ENCODE data around the gene TMEM117.
A peak's percentile ranks its signal among the peaks of the same experiment; 100 is the strongest.
"Not testable (repeated sequence)": the region's sequence is repeated elsewhere in the genome, so short reads cannot be mapped to it uniquely, and the experiment has no call there.

TMEM117 gene

GRCh38 chr12:44031472-44032185, 195.7 kb downstream of the TMEM117 start:
- no peak for DNase-seq

- no peak for DNase-seq
Measured at GRCh38 chr12:44034906-44035305, 199.0 kb downstream of the TMEM117 start.

- DNase-seq = no peak
Measured at GRCh38 chr12:44036875-44037443, 201.1 kb downstream of the TMEM117 start.

GRCh38 chr12:44038411-44038810, 202.5 kb downstream of the TMEM117 start:
- DNase-seq = no peak

- DNase-seq = not testable (repeated sequence)
Measured at GRCh38 chr12:44044491-44044890, 208.6 kb downstream of the TMEM117 start.

GRCh38 chr12:44046732-44047417, 211.0 kb downstream of the TMEM117 start:
- DNase-seq = no peak

GRCh38 chr12:44052554-44052953, 216.7 kb downstream of the TMEM117 start:
- no peak for DNase-seq

GRCh38 chr12:44053549-44054127, 217.8 kb downstream of the TMEM117 start:
- DNase-seq = peak; percentile 10

GRCh38 chr12:44054281-44054680, 218.4 kb downstream of the TMEM117 start:
- no peak for DNase-seq

- no peak for DNase-seq
Measured at GRCh38 chr12:44058366-44058765, 222.5 kb downstream of the TMEM117 start.

- no peak for DNase-seq
Measured at GRCh38 chr12:44059476-44059875, 223.6 kb downstream of the TMEM117 start.

- DNase-seq = no peak
Measured at GRCh38 chr12:44063671-44064070, 227.8 kb downstream of the TMEM117 start.

GRCh38 chr12:44076871-44077270, 241.0 kb downstream of the TMEM117 start:
- DNase-seq = no peak

- no peak for DNase-seq
Measured at GRCh38 chr12:44077294-44077693, 241.4 kb downstream of the TMEM117 start.

- DNase-seq = no peak
Measured at GRCh38 chr12:44078273-44078672, 242.4 kb downstream of the TMEM117 start.

- DNase-seq = no peak
Measured at GRCh38 chr12:44088647-44089046, 252.8 kb downstream of the TMEM117 start.

GRCh38 chr12:44091948-44092606, 256.2 kb downstream of the TMEM117 start:
- no peak for DNase-seq

- DNase-seq = no peak
Measured at GRCh38 chr12:44098786-44099185, 262.9 kb downstream of the TMEM117 start.

GRCh38 chr12:44099486-44099885, 263.6 kb downstream of the TMEM117 start:
- no peak for DNase-seq

- DNase-seq = no peak
Measured at GRCh38 chr12:44100264-44100663, 264.4 kb downstream of the TMEM117 start.

GRCh38 chr12:44101475-44101874, 265.6 kb downstream of the TMEM117 start:
- DNase-seq = no peak

GRCh38 chr12:44114906-44115305, 279.0 kb downstream of the TMEM117 start:
- no peak for DNase-seq

- DNase-seq = no peak
Measured at GRCh38 chr12:44117337-44117736, 281.5 kb downstream of the TMEM117 start.
